Measurements from ENCODE around the gene FAM13A. TPM values are rescaled to one million over a fixed set of nuclear protein-coding genes. Genes with fewer than 3 reads are reported as not detected.

FAM13A gene
- total and polyA plus RNA-seq, 9 of the 15 experiments (the other 6 are each of a cell fraction or from before 2014, with no cell fraction given): 11.3 to 23.3 (median 14.7) TPM

- TF ChIP-seq ELF4 (CRISPR knock-in tag; IDR thresholded peaks at IDR 0.05): no peak
- TF ChIP-seq STAT5A (IDR thresholded peaks at IDR 0.05; ENCODE audit: borderline replicate concordance, low read length): 0 out of 2 replicates have a peak, but pooled peaks have one; percentile 17
- no peak for TF ChIP-seq BCOR (IDR thresholded peaks at IDR 0.05)
- TF ChIP-seq OTX1 (CRISPR knock-in tag; IDR thresholded peaks at IDR 0.05): no peak
- peak; percentile 22 for TF ChIP-seq DACH1 (IDR thresholded peaks at IDR 0.05; ENCODE audit: partially characterized antibody)
- no peak for TF ChIP-seq ZNF717 (CRISPR knock-in tag; IDR thresholded peaks at IDR 0.05)
- TF ChIP-seq POLR2H (tag; IDR thresholded peaks at IDR 0.05; ENCODE audit: low read depth): no peak
- no peak for TF ChIP-seq XRCC3 (IDR thresholded peaks at IDR 0.05)
- TF ChIP-seq POLR2AphosphoS5 (IDR thresholded peaks at IDR 0.05; ENCODE audit: control insufficient read depth, insufficient read depth, low read depth, low read length): peak; percentile 50; the same call in 1 of the 2 replicates
- no peak for TF ChIP-seq GABPB1 (CRISPR knock-in tag; IDR thresholded peaks at IDR 0.05)
- TF ChIP-seq ZBTB33 (CRISPR knock-in tag; IDR thresholded peaks at IDR 0.05): 0 out of 2 replicates have a peak, but pooled peaks have one; percentile 15
- TF ChIP-seq CBFA2T3 (IDR thresholded peaks at IDR 0.05): peak; percentile 80
- no peak for TF ChIP-seq ATF6 (CRISPR knock-in tag; IDR thresholded peaks at IDR 0.05)
- no peak for TF ChIP-seq HDAC8 (tag; IDR thresholded peaks at IDR 0.05)
- TF ChIP-seq SREBF2 (CRISPR knock-in tag; IDR thresholded peaks at IDR 0.05): no peak
- no peak for TF ChIP-seq ETV1 (tag; conservative IDR thresholded peaks at IDR 0.05; ENCODE audit: low read depth)
- no peak for TF ChIP-seq NR2C1 (IDR thresholded peaks at IDR 0.05)
- no peak for TF ChIP-seq NR2C1 (tag; IDR thresholded peaks at IDR 0.05)
- no peak for TF ChIP-seq ZEB2 (IDR thresholded peaks at IDR 0.05)
- TF ChIP-seq TEAD4 (IDR thresholded peaks at IDR 0.05; ENCODE audit: low read length): peak; percentile 64
- TF ChIP-seq TEAD4 (CRISPR knock-in tag; IDR thresholded peaks at IDR 0.05; ENCODE audit: borderline replicate concordance): no peak
- no peak for TF ChIP-seq ZNF143 (CRISPR knock-in tag; IDR thresholded peaks at IDR 0.05)
- no peak for TF ChIP-seq BRD9 (IDR thresholded peaks at IDR 0.05; ENCODE audit: low read depth, partially characterized antibody)
- TF ChIP-seq NCOA4 (IDR thresholded peaks at IDR 0.05; ENCODE audit: partially characterized antibody): no peak
- TF ChIP-seq TAL1 (IDR thresholded peaks at IDR 0.05): peak; percentile 60; the same call in 1 of the 2 replicates
- TF ChIP-seq ZFP91 (CRISPR knock-in tag; IDR thresholded peaks at IDR 0.05): no peak
- peak; percentile 66 for TF ChIP-seq ARID1B (IDR thresholded peaks at IDR 0.05)
- no peak for TF ChIP-seq ZNF57 (CRISPR knock-in tag; IDR thresholded peaks at IDR 0.05)
- TF ChIP-seq SMARCA4 (IDR thresholded peaks at IDR 0.05): peak; percentile 22; the same call in 1 of the 2 replicates
- no peak for TF ChIP-seq NFE2 (IDR thresholded peaks at IDR 0.05; ENCODE audit: low read depth)
These were observed 354.2 kb downstream of the FAM13A start (continued) for GRCh38 chr4:88702782-88703181.

Measured in K562 (cell line).